H1 (cell line): ENCODE results near the gene INTS7. TPM values are rescaled to one million over a fixed set of nuclear protein-coding genes. Genes with fewer than 3 reads are reported as not detected.

Source experiments
- BCL11A ChIP-seq, 2 experiments: IDR thresholded peaks; one replicate each; pipeline ENCODE4 v1.6.1; 2011; ENCODE audit warnings: low read depth in 2 of 2, low read length in 2 of 2, mild to moderate bottlenecking in 2 of 2
- JUN ChIP-seq: IDR thresholded peaks from 2 replicates; pipeline ENCODE4 v1.6.1; 2011; ENCODE audit warnings: low read depth, mild to moderate bottlenecking, improper control_type of control experiment, low read length
- RAD21 ChIP-seq, 2 experiments: IDR thresholded peaks in 1 of 2; conservative IDR thresholded peaks in 1 of 2; 2 replicates each; pipeline ENCODE4 v1.6.1; 2011; ENCODE audit warnings: low read depth in 2 of 2, low read length in 2 of 2, improper control_type of control experiment in 1 of 2, inconsistent platforms in 1 of 2, mild to moderate bottlenecking in 1 of 2, moderate library complexity in 1 of 2
- RBBP5 ChIP-seq: IDR thresholded peaks from 2 replicates; pipeline ENCODE4 v1.7.1; 2012; ENCODE audit warnings: low read depth, mild to moderate bottlenecking, inconsistent platforms, low read length, moderate library complexity, borderline replicate concordance
- RXRA ChIP-seq: IDR thresholded peaks from 2 replicates; pipeline ENCODE4 v1.6.1; 2011; ENCODE audit warnings: low read depth, mild to moderate bottlenecking, low read length, moderate library complexity; ENCODE audit not compliant: insufficient read depth
- TEAD4 ChIP-seq: IDR thresholded peaks from 2 replicates; pipeline ENCODE4 v1.6.1; 2012; ENCODE audit warnings: low read depth, low read length, inconsistent platforms, mixed read lengths
- polyA plus RNA-seq, 7 experiments: library from polyadenylated mRNA; depleted of rRNA in 3 of 7; stranded (reverse) in 5 of 7; unstranded in 2 of 7; fragments of >200 nt in 5 of 7; fragments of 200-250 nt in 2 of 7; gene quantifications; 1 replicate in 5 of 7; 2 replicates in 1 of 7; 4 replicates in 1 of 7; pipeline versions ENCODE4 v1.2.1 to v1.2.3, GENCODE V29; 2011 to 2013; ENCODE audit warnings: missing spikeins in 2 of 7, mixed read lengths in 2 of 7
- total RNA-seq: library from RNA; stranded (reverse); fragmentation: NEBNext Ultra II Directional; extraction: Animal tissue kit (Norgen Biotek cat#: 25700); gene quantifications from 2 replicates; pipeline ENCODE4 v1.2.1, GENCODE V29; 2021

Gene INTS7
- total and polyA plus RNA-seq, 2 of the 8 experiments (the other 6 are each of a cell fraction or from before 2014, with no cell fraction given), result 15.2 to 22.4 TPM

GRCh38 chr1:212007178-212007577 lies 28.2 kb downstream of the INTS7 start (continued):
- TF ChIP-seq RBBP5, result no peak
- TF ChIP-seq JUN, result no peak
- no peak for TF ChIP-seq TEAD4
- no peak for TF ChIP-seq BCL11A (IDR thresholded peaks at IDR 0.05; ENCODE audit: low read depth in 2 of 2, low read length in 2 of 2)
- TF ChIP-seq RAD21 (IDR thresholded peaks at IDR 0.05 in 1 of 2, conservative IDR thresholded peaks at IDR 0.05 in 1 of 2; ENCODE audit: low read depth in 2 of 2, low read length in 2 of 2), result no peak
- no peak for TF ChIP-seq RXRA
